Measurements from ENCODE around the gene MKRN3.

The MKRN3 gene

DNA sequence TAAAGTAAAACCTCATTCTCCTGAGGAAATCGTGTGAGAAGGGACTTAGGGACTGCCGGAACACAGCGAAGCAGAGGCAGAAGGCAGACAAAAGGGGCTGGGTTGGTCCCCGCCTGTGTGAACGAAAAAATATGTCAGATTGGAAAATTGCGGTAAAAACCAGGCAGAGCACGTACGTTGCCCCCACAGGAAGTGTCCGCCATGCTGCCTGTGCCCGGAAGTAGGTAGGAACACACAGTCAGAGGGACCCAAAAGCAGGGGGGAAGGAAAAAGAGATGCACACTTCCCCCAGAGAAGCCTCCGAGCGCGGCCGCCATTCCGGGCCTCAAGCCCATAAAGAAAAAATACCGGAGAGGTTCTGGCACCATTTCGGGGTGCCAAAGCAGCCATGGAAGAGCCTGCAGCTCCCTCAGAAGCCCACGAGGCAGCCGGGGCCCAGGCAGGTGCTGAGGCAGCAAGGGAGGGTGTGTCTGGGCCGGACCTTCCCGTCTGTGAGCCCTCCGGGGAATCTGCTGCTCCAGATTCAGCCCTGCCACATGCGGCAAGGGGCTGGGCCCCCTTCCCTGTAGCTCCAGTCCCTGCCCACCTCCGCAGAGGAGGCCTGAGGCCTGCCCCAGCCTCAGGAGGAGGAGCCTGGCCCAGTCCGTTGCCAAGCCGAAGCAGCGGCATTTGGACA, at the start of gene MKRN3:
Gene MKRN3 (plus strand): TSS at position 280 of the 676 bp plus-strand sequence. CDS start 109 bp downstream, at position 389.
- Histone ChIP-seq H3K4me1 (ENCODE audit: insufficient read depth, low read length, poor library complexity, severe bottlenecking) (peaks cover 23% of the 10 kb centered on the region), H3K9me3 (ENCODE audit: insufficient read depth, low read depth, low read length) (no peaks in the 10 kb centered on the region), H3K9me2 (replicated peaks; ENCODE audit: low read depth, low read length) (no peaks in the 10 kb centered on the region), H3K4me3 (ENCODE audit: low read length, poor library complexity, severe bottlenecking) (peak within 1 kb of the TSS; percentile 92), H3K36me3 (ENCODE audit: insufficient read depth, low read length) (no peaks in the 10 kb centered on the region), H2AFZ (ENCODE audit: low read length) (peak within 1 kb of the TSS; percentile 84; the same call in 1 of the 2 replicates), H3K27me3 (ENCODE audit: insufficient read depth, low read length, poor library complexity, severe bottlenecking) (peaks cover 4% of the 10 kb centered on the region), H3F3A (ENCODE audit: low read depth) (no peaks in the 10 kb centered on the region; the same call in 1 of the 2 replicates), H4K20me1 (ENCODE audit: insufficient read depth, low read length, poor library complexity, severe bottlenecking) (peaks cover 41% of the 10 kb centered on the region), H3K79me2 (ENCODE audit: insufficient read depth, low read length) (peaks cover 45% of the 10 kb centered on the region), H3K9ac (ENCODE audit: low read depth, low read length, poor library complexity, severe bottlenecking) (peak within 1 kb of the TSS; percentile 100), H3K4me2 (ENCODE audit: low read depth, low read length, poor library complexity, severe bottlenecking) (peak within 1 kb of the TSS; percentile 80)
- TF ChIP-seq, protein P1, sequence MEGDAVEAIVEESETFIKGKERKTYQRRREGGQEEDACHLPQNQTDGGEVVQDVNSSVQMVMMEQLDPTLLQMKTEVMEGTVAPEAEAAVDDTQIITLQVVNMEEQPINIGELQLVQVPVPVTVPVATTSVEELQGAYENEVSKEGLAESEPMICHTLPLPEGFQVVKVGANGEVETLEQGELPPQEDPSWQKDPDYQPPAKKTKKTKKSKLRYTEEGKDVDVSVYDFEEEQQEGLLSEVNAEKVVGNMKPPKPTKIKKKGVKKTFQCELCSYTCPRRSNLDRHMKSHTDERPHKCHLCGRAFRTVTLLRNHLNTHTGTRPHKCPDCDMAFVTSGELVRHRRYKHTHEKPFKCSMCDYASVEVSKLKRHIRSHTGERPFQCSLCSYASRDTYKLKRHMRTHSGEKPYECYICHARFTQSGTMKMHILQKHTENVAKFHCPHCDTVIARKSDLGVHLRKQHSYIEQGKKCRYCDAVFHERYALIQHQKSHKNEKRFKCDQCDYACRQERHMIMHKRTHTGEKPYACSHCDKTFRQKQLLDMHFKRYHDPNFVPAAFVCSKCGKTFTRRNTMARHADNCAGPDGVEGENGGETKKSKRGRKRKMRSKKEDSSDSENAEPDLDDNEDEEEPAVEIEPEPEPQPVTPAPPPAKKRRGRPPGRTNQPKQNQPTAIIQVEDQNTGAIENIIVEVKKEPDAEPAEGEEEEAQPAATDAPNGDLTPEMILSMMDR (conservative IDR thresholded peaks at IDR 0.05; ENCODE audit: low read length), result no peak
- no peak for TF ChIP-seq EZH2phosphoT487 (IDR thresholded peaks at IDR 0.05; ENCODE audit: borderline replicate concordance)

GRCh38 chr15:23516866-23517265, 48.6 kb upstream of the MKRN3 start:
- Histone ChIP-seq H3K9me3 (ENCODE audit: insufficient read depth, low read depth, low read length) (no peaks in the 10 kb centered on the region), H3K4me3 (ENCODE audit: low read length, poor library complexity, severe bottlenecking) (no peak overlapping the region), H3K9ac (ENCODE audit: low read depth, low read length, poor library complexity, severe bottlenecking) (no peak overlapping the region), H3K36me3 (ENCODE audit: insufficient read depth, low read length) (no peaks in the 10 kb centered on the region), H4K20me1 (ENCODE audit: insufficient read depth, low read length, poor library complexity, severe bottlenecking) (no peaks in the 10 kb centered on the region), H2AFZ (ENCODE audit: low read length) (no peak overlapping the region), H3K27me3 (ENCODE audit: insufficient read depth, low read length, poor library complexity, severe bottlenecking) (no peaks in the 10 kb centered on the region), H3F3A (ENCODE audit: low read depth) (no peaks in the 10 kb centered on the region), H3K4me2 (ENCODE audit: low read depth, low read length, poor library complexity, severe bottlenecking) (no peak overlapping the region), H3K79me2 (ENCODE audit: insufficient read depth, low read length) (no peaks in the 10 kb centered on the region), H3K9me2 (replicated peaks; ENCODE audit: low read depth, low read length) (no peaks in the 10 kb centered on the region), H3K4me1 (ENCODE audit: insufficient read depth, low read length, poor library complexity, severe bottlenecking) (no peaks in the 10 kb centered on the region)
- TF ChIP-seq EZH2phosphoT487 (IDR thresholded peaks at IDR 0.05; ENCODE audit: borderline replicate concordance), result no peak
- TF ChIP-seq, protein P1 (conservative IDR thresholded peaks at IDR 0.05; ENCODE audit: low read length), result no peak

GRCh38 chr15:23518104-23518503, 47.4 kb upstream of the MKRN3 start:
- H3K4me2 ChIP-seq (ENCODE audit: low read depth, low read length, poor library complexity, severe bottlenecking), result no peak overlapping the region
- H4K20me1 ChIP-seq (ENCODE audit: insufficient read depth, low read length, poor library complexity, severe bottlenecking), result no peaks in the 10 kb centered on the region
- H3K36me3 ChIP-seq (ENCODE audit: insufficient read depth, low read length), result no peaks in the 10 kb centered on the region
- H3K9me2 ChIP-seq (replicated peaks; ENCODE audit: low read depth, low read length), result no peaks in the 10 kb centered on the region
- H3K79me2 ChIP-seq (ENCODE audit: insufficient read depth, low read length), result no peaks in the 10 kb centered on the region
- TF ChIP-seq EZH2phosphoT487 (IDR thresholded peaks at IDR 0.05; ENCODE audit: borderline replicate concordance), result no peak
- TF ChIP-seq, protein P1 (conservative IDR thresholded peaks at IDR 0.05; ENCODE audit: low read length), result no peak
- no peaks in the 10 kb centered on the region for H3K9me3 ChIP-seq (ENCODE audit: insufficient read depth, low read depth, low read length)
- no peak overlapping the region for H3K4me3 ChIP-seq (ENCODE audit: low read length, poor library complexity, severe bottlenecking)
- no peaks in the 10 kb centered on the region for H3K4me1 ChIP-seq (ENCODE audit: insufficient read depth, low read length, poor library complexity, severe bottlenecking)
- H3K9ac ChIP-seq (ENCODE audit: low read depth, low read length, poor library complexity, severe bottlenecking), result no peak overlapping the region
- H3K27me3 ChIP-seq (ENCODE audit: insufficient read depth, low read length, poor library complexity, severe bottlenecking), result no peaks in the 10 kb centered on the region
- no peaks in the 10 kb centered on the region for H3F3A ChIP-seq (ENCODE audit: low read depth)
- H2AFZ ChIP-seq (ENCODE audit: low read length), result no peak overlapping the region
